Caco-2 (cell line): ENCODE data around the gene TEX19. TPM values are rescaled to one million over a fixed set of nuclear protein-coding genes. Genes with fewer than 3 reads are reported as not detected.

Experiments used
- BruUV-seq: library from RNA; stranded (reverse); fragments of 400-500 nt; replicated peaks from 2 replicates; lab custom pipeline; 2021; lab: Mats Ljungman, UMichigan
- CTCF ChIA-PET: fragments of 300-600 bp; sonication (Branson Sonifier 250); formaldehyde crosslinking; loops from one replicate; lab custom pipeline; 2022; ENCODE audit warnings: antibody characterized with exemption; lab: Charles Lee
- POLR2A ChIA-PET: fragments of 300-600 bp; sonication (Branson Sonifier 250); formaldehyde crosslinking; loops from one replicate; lab custom pipeline; 2022; ENCODE audit warnings: antibody characterized with exemption; lab: Charles Lee
- DNase-seq, 2 experiments: peaks; one replicate each; pipeline versions ENCODE4 v3.0.0 to v3.0.0-alpha.2; 2020 to 2022
- H3K27me3 ChIP-seq: replicated peaks from 2 replicates; pipeline ENCODE4 v1.6.0; 2011; ENCODE audit warnings: low read length; ENCODE audit not compliant: control insufficient read depth, insufficient read depth
- H3K36me3 ChIP-seq: 2 replicates; pipeline ENCODE4 v1.5.1; 2011; ENCODE audit warnings: low read length; ENCODE audit not compliant: control insufficient read depth, insufficient read depth
- H3K4me1 ChIP-seq: fragments of 250-450 bp; sonication (Bioruptor Pico); 2 replicates; pipeline ENCODE4 v1.5.1; 2020; ENCODE audit warnings: mild to moderate bottlenecking
- H3K4me3 ChIP-seq: 2 replicates; pipeline ENCODE4 v1.5.1; 2011; ENCODE audit warnings: low read depth, mild to moderate bottlenecking, control low read depth, low read length
- H3K9me3 ChIP-seq: fragments of 250-450 bp; sonication (Bioruptor Pico); 2 replicates; pipeline ENCODE4 v1.5.1; 2020; ENCODE audit warnings: mild to moderate bottlenecking, moderate library complexity
- H3K27ac Mint-ChIP-seq: one replicate; pipeline ENCODE4 v1.8.0; 2022; ENCODE audit warnings: mixed read lengths; ENCODE audit not compliant: unreplicated experiment
- H3K27me3 Mint-ChIP-seq: one replicate; pipeline ENCODE4 v1.8.0; 2022; ENCODE audit warnings: mixed read lengths; ENCODE audit not compliant: insufficient read depth, unreplicated experiment
- H3K36me3 Mint-ChIP-seq: one replicate; pipeline ENCODE4 v1.8.0; 2022; ENCODE audit warnings: mild to moderate bottlenecking, mixed read lengths; ENCODE audit not compliant: insufficient read depth, unreplicated experiment
- H3K4me1 Mint-ChIP-seq: one replicate; pipeline ENCODE4 v1.8.0; 2022; ENCODE audit warnings: low read depth, mixed read lengths; ENCODE audit not compliant: unreplicated experiment
- H3K4me3 Mint-ChIP-seq: one replicate; pipeline ENCODE4 v1.8.0; 2022; ENCODE audit warnings: mild to moderate bottlenecking, moderate library complexity, mixed read lengths; ENCODE audit not compliant: unreplicated experiment
- H3K9me3 Mint-ChIP-seq: one replicate; pipeline ENCODE4 v1.8.0; 2022; ENCODE audit warnings: mixed read lengths; ENCODE audit not compliant: unreplicated experiment
- CTCF ChIP-seq, 2 experiments: fragments of 200-600 bp in 1 of 2; IDR thresholded peaks; 1 replicate in 1 of 2; 2 replicates in 1 of 2; pipeline versions ENCODE4 v1.5.1 to v1.8.0; 2011 to 2022; ENCODE audit warnings: antibody characterized with exemption in 1 of 2, control low read depth in 1 of 2, inconsistent platforms in 1 of 2, low read depth in 1 of 2, low read length in 1 of 2, mild to moderate bottlenecking in 1 of 2, moderate library complexity in 1 of 2; ENCODE audit not compliant: insufficient read depth in 1 of 2, severe bottlenecking in 1 of 2, unreplicated experiment in 1 of 2
- intact Hi-C: fragments of 100-400 bp; cut with micrococcal nuclease; formaldehyde crosslinking; loops from one replicate; pipeline ENCODE4 v1.10.0; 2022; ENCODE audit not compliant: unreplicated experiment
- total RNA-seq: library from RNA; stranded (reverse); gene quantifications from 2 replicates; pipeline ENCODE4 v1.2.3, GENCODE V29; 2022

Gene TEX19
- total RNA-seq, 1 experiment from 2014 or later = 4.2 TPM

GRCh38 chr17:82390015-82390859 is 31.2 kb downstream of the TEX19 start:
- Histone ChIP-seq H3K4me1 (peaks cover 14% of the 10 kb centered on the region), H3K27me3 (no peaks in the 10 kb centered on the region), H3K36me3 (peaks cover 1% of the 10 kb centered on the region; the same call in 1 of the 2 replicates), H3K4me3 (no peak overlapping the region), H3K9me3 (no peaks in the 10 kb centered on the region)
- no peak for TF ChIP-seq CTCF (IDR thresholded peaks at IDR 0.05; ENCODE audit: insufficient read depth in 1 of 2, low read depth in 1 of 2, low read length in 1 of 2, severe bottlenecking in 1 of 2, unreplicated experiment in 1 of 2)
- intact Hi-C loops = no loop called here
- Mint-ChIP-seq H3K4me1 (no peaks in the 10 kb centered on the region), H3K36me3 (peaks cover 11% of the 10 kb centered on the region), H3K27me3 (no peaks in the 10 kb centered on the region), H3K4me3 (no peak overlapping the region), H3K9me3 (no peaks in the 10 kb centered on the region), H3K27ac (no peak overlapping the region)
- CTCF ChIA-PET = no interaction called here
- POLR2A ChIA-PET = no interaction called here
- BruUV-seq = no TSS peak
- DNase-seq = no peak

- no peak overlapping the region for H3K4me3 ChIP-seq
- peaks cover 14% of the 10 kb centered on the region for H3K4me1 ChIP-seq
- H3K4me3 Mint-ChIP-seq = no peak overlapping the region
- POLR2A ChIA-PET = no interaction called here
- H3K27me3 ChIP-seq = no peaks in the 10 kb centered on the region
- intact Hi-C loops = no loop called here
- BruUV-seq = no TSS peak
- TF ChIP-seq CTCF (IDR thresholded peaks at IDR 0.05; ENCODE audit: insufficient read depth in 1 of 2, low read depth in 1 of 2, low read length in 1 of 2, severe bottlenecking in 1 of 2, unreplicated experiment in 1 of 2) = no peak
- peaks cover 11% of the 10 kb centered on the region for H3K36me3 Mint-ChIP-seq
- peaks cover 1% of the 10 kb centered on the region; the same call in 1 of the 2 replicates for H3K36me3 ChIP-seq
- no peak overlapping the region for H3K27ac Mint-ChIP-seq
- H3K4me1 Mint-ChIP-seq = peaks cover 4% of the 10 kb centered on the region
- H3K9me3 Mint-ChIP-seq = no peaks in the 10 kb centered on the region
- no peak for DNase-seq
- CTCF ChIA-PET = no interaction called here
- no peaks in the 10 kb centered on the region for H3K9me3 ChIP-seq
- no peaks in the 10 kb centered on the region for H3K27me3 Mint-ChIP-seq
These were observed 31.9 kb downstream of the TEX19 start for GRCh38 chr17:82390860-82391435.

- ChIA-PET CTCF (no interaction called here), POLR2A (no interaction called here)
- Histone ChIP-seq H3K4me1 (peaks cover 13% of the 10 kb centered on the region), H3K36me3 (peaks cover 1% of the 10 kb centered on the region; the same call in 1 of the 2 replicates), H3K9me3 (no peaks in the 10 kb centered on the region), H3K27me3 (no peaks in the 10 kb centered on the region), H3K4me3 (no peak overlapping the region)
- H3K4me1 Mint-ChIP-seq = peaks cover 10% of the 10 kb centered on the region
- H3K4me3 Mint-ChIP-seq = no peak overlapping the region
- no peak for TF ChIP-seq CTCF (IDR thresholded peaks at IDR 0.05; ENCODE audit: insufficient read depth in 1 of 2, low read depth in 1 of 2, low read length in 1 of 2, severe bottlenecking in 1 of 2, unreplicated experiment in 1 of 2)
- intact Hi-C loops = no loop called here
- no peaks in the 10 kb centered on the region for H3K9me3 Mint-ChIP-seq
- H3K27me3 Mint-ChIP-seq = no peaks in the 10 kb centered on the region
- no peak for DNase-seq
- H3K27ac Mint-ChIP-seq = no peak overlapping the region
- peaks cover 13% of the 10 kb centered on the region for H3K36me3 Mint-ChIP-seq
- no TSS peak for BruUV-seq
These were observed 32.5 kb downstream of the TEX19 start for GRCh38 chr17:82391496-82392066.
